NCI-H510A (cell line): ENCODE measurements around the gene MRPL52.
"Not testable (repeated sequence)": the region's sequence is repeated elsewhere in the genome, so short reads cannot be mapped to it uniquely, and the experiment has no call there.

Experiments used
- DNase-seq: peaks from one replicate; lab custom pipeline; 2025; lab: John Stamatoyannopoulos, UW

Gene MRPL52

GRCh38 chr14:22852940-22853767, 23.5 kb downstream of the MRPL52 start:
- DNase-seq: peak; percentile 14

GRCh38 chr14:22854296-22854695, 24.6 kb downstream of the MRPL52 start:
- DNase-seq: not testable (repeated sequence)

- no peak for DNase-seq
These were observed 25.5 kb downstream of the MRPL52 start for GRCh38 chr14:22854963-22855724.

- DNase-seq: no peak
These were observed 26.7 kb downstream of the MRPL52 start for GRCh38 chr14:22856428-22856827.

- not testable (repeated sequence) for DNase-seq
These were observed 30.7 kb downstream of the MRPL52 start for GRCh38 chr14:22860377-22860776.

- no peak for DNase-seq
These were observed 32.0 kb downstream of the MRPL52 start for GRCh38 chr14:22861651-22862050.

GRCh38 chr14:22864979-22865378, 35.3 kb downstream of the MRPL52 start:
- no peak for DNase-seq

- DNase-seq: no peak
These were observed 36.0 kb downstream of the MRPL52 start for GRCh38 chr14:22865424-22866405.

- DNase-seq: no peak
These were observed 37.2 kb downstream of the MRPL52 start for GRCh38 chr14:22866874-22867273.

- DNase-seq: no peak
These were observed 41.1 kb downstream of the MRPL52 start for GRCh38 chr14:22870811-22871223.

GRCh38 chr14:22871224-22872032, 41.7 kb downstream of the MRPL52 start, which contains the start of gene LRP10:
LRP10 (plus strand) TSS chr14:22871740; CDS start chr14:22872304, 564 bp downstream.
- DNase-seq: peak; percentile 92

- peak; percentile 52 for DNase-seq
These were observed 42.5 kb downstream of the MRPL52 start for GRCh38 chr14:22872033-22872832.

- DNase-seq: no peak
These were observed 43.3 kb downstream of the MRPL52 start for GRCh38 chr14:22872833-22873520.

- no peak for DNase-seq
These were observed 45.5 kb downstream of the MRPL52 start for GRCh38 chr14:22875003-22875747.

- no peak for DNase-seq
These were observed 46.1 kb downstream of the MRPL52 start for GRCh38 chr14:22875748-22876319.

GRCh38 chr14:22877000-22877501, 47.4 kb downstream of the MRPL52 start:
- DNase-seq: no peak

- no peak for DNase-seq
These were observed 48.9 kb downstream of the MRPL52 start for GRCh38 chr14:22878271-22879246.
